Neural cell (in vitro differentiated cells): ENCODE results near the gene CLEC2B. TPM values are rescaled to one million over a fixed set of nuclear protein-coding genes. Genes with fewer than 3 reads are reported as not detected.

ENCODE experiments used
- H2AFZ ChIP-seq: fragments of 200-600, 300-800 bp; sonication (generic), shearing (Covaris generic); 2 replicates; pipeline ENCODE4 v1.6.0; 2014; ENCODE audit warnings: low read depth, mild to moderate bottlenecking, antibody characterized with exemption, low read length, moderate library complexity
- H3F3A ChIP-seq: fragments of 200-600 bp; shearing (Covaris generic); 2 replicates; pipeline ENCODE4 v1.6.1; 2016; ENCODE audit warnings: mild to moderate bottlenecking, moderate library complexity, mixed read lengths, antibody characterized with exemption, low read length; ENCODE audit not compliant: insufficient read depth, poor library complexity, severe bottlenecking
- H3K27ac ChIP-seq: fragments of 200-600, 300-800 bp; sonication (generic), shearing (Covaris generic); 2 replicates; pipeline ENCODE4 v1.5.1; 2014; ENCODE audit warnings: mild to moderate bottlenecking, low read length, moderate library complexity
- H3K27me3 ChIP-seq: fragments of 300-800, 200-600 bp; sonication (generic), shearing (Covaris generic); 2 replicates; pipeline ENCODE4 v1.6.0; 2014; ENCODE audit warnings: mild to moderate bottlenecking, low read depth, low read length, moderate library complexity; ENCODE audit not compliant: insufficient read depth
- H3K36me3 ChIP-seq: fragments of 300-800, 200-600 bp; sonication (generic), shearing (Covaris generic); 2 replicates; pipeline ENCODE4 v1.5.1; 2014; ENCODE audit warnings: mild to moderate bottlenecking, antibody characterized with exemption, low read length, moderate library complexity; ENCODE audit not compliant: insufficient read depth
- H3K4me2 ChIP-seq: fragments of 300-800, 200-600 bp; sonication (generic), shearing (Covaris generic); 2 replicates; pipeline ENCODE4 v1.6.0; 2014; ENCODE audit warnings: mild to moderate bottlenecking, low read length
- H3K4me3 ChIP-seq: fragments of 300-800, 200-600 bp; sonication (generic), shearing (Covaris generic); 2 replicates; pipeline ENCODE4 v1.5.1; 2014; ENCODE audit warnings: mild to moderate bottlenecking, low read length, moderate library complexity
- H3K79me2 ChIP-seq: fragments of 200-600 bp; shearing (Covaris generic); replicated peaks from 2 replicates; pipeline ENCODE4 v1.6.0; 2014; ENCODE audit warnings: mild to moderate bottlenecking, low read length, moderate library complexity; ENCODE audit not compliant: insufficient read depth
- H3K9ac ChIP-seq: fragments of 300-800, 200-600 bp; sonication (generic), shearing (Covaris generic); 2 replicates; pipeline ENCODE4 v1.6.1; 2016; ENCODE audit warnings: mild to moderate bottlenecking, low read length, mixed read lengths
- H3K9me2 ChIP-seq: fragments of 200-600 bp; shearing (Covaris generic); 2 replicates; pipeline ENCODE4 v1.6.1; 2016; ENCODE audit warnings: mild to moderate bottlenecking, low read length, mixed read lengths; ENCODE audit not compliant: insufficient read depth
- H3K9me3 ChIP-seq: fragments of 200-600, 300-800 bp; sonication (generic), shearing (Covaris generic); 2 replicates; pipeline ENCODE4 v1.6.1; 2016; ENCODE audit warnings: mild to moderate bottlenecking, mixed run types, low read length, moderate library complexity, mixed read lengths
- H4K20me1 ChIP-seq: fragments of 200-600 bp; shearing (Covaris generic); 2 replicates; pipeline ENCODE4 v1.6.1; 2016; ENCODE audit warnings: mild to moderate bottlenecking, mixed run types; ENCODE audit not compliant: insufficient read depth
- CTCF ChIP-seq: fragments of 450-650 bp; IDR thresholded peaks from 2 replicates; pipeline ENCODE4 v1.5.1; 2014; ENCODE audit warnings: antibody characterized with exemption, mild to moderate bottlenecking, moderate library complexity; ENCODE audit not compliant: poor library complexity, severe bottlenecking
- EP300 ChIP-seq: fragments of 450-650 bp; conservative IDR thresholded peaks from 2 replicates; pipeline ENCODE4 v1.6.1; 2014; ENCODE audit warnings: antibody characterized with exemption, mild to moderate bottlenecking, moderate library complexity; ENCODE audit not compliant: poor library complexity, severe bottlenecking
- EZH2 ChIP-seq: fragments of 200-600, 300-800 bp; shearing (Covaris generic), sonication (generic); IDR thresholded peaks from 2 replicates; pipeline ENCODE4 v1.6.1; 2014; ENCODE audit warnings: antibody characterized with exemption, low read length, borderline replicate concordance, mild to moderate bottlenecking; ENCODE audit not compliant: insufficient read depth, poor library complexity, severe bottlenecking
- MXI1 ChIP-seq: fragments of 450-650 bp; conservative IDR thresholded peaks from 2 replicates; pipeline ENCODE4 v1.6.1; 2014; ENCODE audit warnings: antibody characterized with exemption, mild to moderate bottlenecking; ENCODE audit not compliant: poor library complexity, severe bottlenecking
- POLR2AphosphoS5 ChIP-seq: IDR thresholded peaks from 2 replicates; pipeline ENCODE4 v1.6.1; 2012
- RAD21 ChIP-seq: fragments of 450-650 bp; conservative IDR thresholded peaks from 2 replicates; pipeline ENCODE4 v1.6.1; 2014; ENCODE audit warnings: antibody characterized with exemption, mild to moderate bottlenecking, moderate library complexity
- REST ChIP-seq: IDR thresholded peaks from 2 replicates; pipeline ENCODE4 v1.6.1; 2012; ENCODE audit warnings: borderline replicate concordance
- SMC3 ChIP-seq: fragments of 450-650 bp; conservative IDR thresholded peaks from 2 replicates; pipeline ENCODE4 v1.6.1; 2014; ENCODE audit warnings: antibody characterized with exemption, mild to moderate bottlenecking, moderate library complexity; ENCODE audit not compliant: poor library complexity
- TAF1 ChIP-seq: IDR thresholded peaks from 2 replicates; pipeline ENCODE4 v1.6.1; 2012; ENCODE audit warnings: low read depth
- polyA plus RNA-seq: library from polyadenylated mRNA; depleted of rRNA; stranded (reverse); fragments of >200 nt; gene quantifications from 2 replicates; pipeline ENCODE4 v1.2.3, GENCODE V29; 2014

CLEC2B gene
- polyA plus RNA-seq, 1 donor from 2014 or later, result 0.17 TPM

- Histone ChIP-seq H3K9ac (no peak overlapping the region), H3F3A (no peaks in the 10 kb centered on the region), H3K27me3 (no peaks in the 10 kb centered on the region), H2AFZ (no peak overlapping the region), H3K9me3 (no peaks in the 10 kb centered on the region), H3K27ac (no peak overlapping the region), H3K4me3 (no peak overlapping the region), H3K4me2 (no peak overlapping the region), H3K36me3 (no peaks in the 10 kb centered on the region), H3K79me2 (peaks cover 5% of the 10 kb centered on the region), H4K20me1 (no peaks in the 10 kb centered on the region), H3K9me2 (no peaks in the 10 kb centered on the region)
- no peak for TF ChIP-seq EZH2
- no peak for TF ChIP-seq REST
- no peak for TF ChIP-seq CTCF
- TF ChIP-seq SMC3, result no peak
- TF ChIP-seq TAF1, result no peak
- no peak for TF ChIP-seq RAD21
- TF ChIP-seq EP300, result no peak
- TF ChIP-seq MXI1, result no peak
- TF ChIP-seq POLR2AphosphoS5, result no peak
These were observed 37.7 kb upstream of the CLEC2B start for GRCh38 chr12:9906873-9907272.

GRCh38 chr12:9902539-9903228 is 33.5 kb upstream of the CLEC2B start:
- Histone ChIP-seq H2AFZ (no peak overlapping the region), H3K9me3 (no peaks in the 10 kb centered on the region), H3K79me2 (no peaks in the 10 kb centered on the region), H3K9ac (no peak overlapping the region), H3K27me3 (no peaks in the 10 kb centered on the region), H3K4me2 (no peak overlapping the region), H4K20me1 (no peaks in the 10 kb centered on the region), H3K27ac (no peak overlapping the region), H3K4me3 (no peak overlapping the region), H3F3A (no peaks in the 10 kb centered on the region), H3K9me2 (no peaks in the 10 kb centered on the region), H3K36me3 (no peaks in the 10 kb centered on the region)
- TF ChIP-seq CTCF, result no peak
- no peak for TF ChIP-seq MXI1
- TF ChIP-seq POLR2AphosphoS5, result no peak
- TF ChIP-seq EP300, result no peak
- no peak for TF ChIP-seq TAF1
- TF ChIP-seq EZH2, result no peak
- no peak for TF ChIP-seq REST
- TF ChIP-seq SMC3, result no peak
- no peak for TF ChIP-seq RAD21
